ENCODE results near the gene FREY1. TPM values are rescaled to one million over a fixed set of nuclear protein-coding genes. Genes with fewer than 3 reads are reported as not detected.

The FREY1 gene
- polyA plus RNA-seq, 3 donors, result 0.37 TPM; not detected in 2

GRCh38 chr11:45877845-45878244, 29.2 kb downstream of the FREY1 start:
- Histone ChIP-seq H3K4me1 (ENCODE audit: control insufficient read depth in 1 of 2, insufficient read depth in 2 of 2, low read length in 2 of 2) (no peaks in the 10 kb centered on the region), H3K4me3 (replicated peaks in 1 of 3; ENCODE audit: low read depth in 2 of 3, low read length in 3 of 3) (no peak overlapping the region), H2AFZ (ENCODE audit: insufficient read depth, low read depth, low read length, poor library complexity, severe bottlenecking) (no peak overlapping the region), H3K36me3 (replicated peaks in 1 of 2; ENCODE audit: control insufficient read depth in 1 of 2, insufficient read depth in 2 of 2, low read length in 2 of 2) (peaks cover 71 to 90% of the 10 kb centered on the region in 2 donors), H3K9ac (ENCODE audit: insufficient read depth, low read length, poor library complexity, severe bottlenecking) (no peak overlapping the region), H3K4me2 (replicated peaks; ENCODE audit: extremely low read depth, low read length, poor library complexity, severe bottlenecking) (no peak overlapping the region), H3K79me2 (ENCODE audit: insufficient read depth, low read length) (no peaks in the 10 kb centered on the region), H3K9me3 (replicated peaks in 1 of 2; ENCODE audit: control insufficient read depth in 1 of 2, insufficient read depth in 1 of 2, low read length in 2 of 2) (no peaks in the 10 kb centered on the region), H4K20me1 (ENCODE audit: insufficient read depth, low read length) (no peaks in the 10 kb centered on the region), H3K27ac (ENCODE audit: low read depth in 1 of 2, low read length in 2 of 2) (no peak overlapping the region), H3K27me3 (ENCODE audit: control insufficient read depth in 2 of 2, insufficient read depth in 2 of 2, low read length in 2 of 2) (no peaks in the 10 kb centered on the region)
- Mint-ChIP-seq H3K27ac (no peak overlapping the region), H3K4me3 (no peak overlapping the region), H3K9me3 (no peaks in the 10 kb centered on the region), H3K4me1 (no peaks in the 10 kb centered on the region), H3K27me3 (ENCODE audit: low read depth in 3 of 3) (no peaks in the 10 kb centered on the region), H3K36me3 (peaks cover 78 to 86% of the 10 kb centered on the region in 2 donors)
- no peak for TF ChIP-seq CTCF (IDR thresholded peaks at IDR 0.05)
- intact Hi-C loops (cut with micrococcal nuclease), result no loop called here
- 100% methylated on average over 3 of the region's 3 CpGs for WGBS (ENCODE audit: insufficient coverage)
- DNase-seq, result no peak

GRCh38 chr11:45877221-45877620, 29.9 kb downstream of the FREY1 start:
- H2AFZ ChIP-seq (ENCODE audit: insufficient read depth, low read depth, low read length, poor library complexity, severe bottlenecking), result no peak overlapping the region
- H3K4me3 ChIP-seq (replicated peaks in 1 of 3; ENCODE audit: low read depth in 2 of 3, low read length in 3 of 3), result no peak overlapping the region
- no peak for TF ChIP-seq CTCF (IDR thresholded peaks at IDR 0.05)
- no peak overlapping the region for H3K9ac ChIP-seq (ENCODE audit: insufficient read depth, low read length, poor library complexity, severe bottlenecking)
- no peak overlapping the region for H3K4me2 ChIP-seq (replicated peaks; ENCODE audit: extremely low read depth, low read length, poor library complexity, severe bottlenecking)
- peak overlapping the region in 1 of 7 donors; percentile 6 for H3K27ac Mint-ChIP-seq
- no peaks in the 10 kb centered on the region for H3K9me3 Mint-ChIP-seq
- H3K27me3 ChIP-seq (ENCODE audit: control insufficient read depth in 2 of 2, insufficient read depth in 2 of 2, low read length in 2 of 2), result no peaks in the 10 kb centered on the region
- intact Hi-C loops (cut with micrococcal nuclease), result no loop called here
- no peaks in the 10 kb centered on the region for H3K27me3 Mint-ChIP-seq (ENCODE audit: low read depth in 3 of 3)
- no peaks in the 10 kb centered on the region for H3K4me1 Mint-ChIP-seq
- no peaks in the 10 kb centered on the region for H3K4me1 ChIP-seq (ENCODE audit: control insufficient read depth in 1 of 2, insufficient read depth in 2 of 2, low read length in 2 of 2)
- no peak for DNase-seq
- no peak overlapping the region for H3K4me3 Mint-ChIP-seq
- H3K36me3 Mint-ChIP-seq, result peaks cover 78 to 85% of the 10 kb centered on the region in 2 donors
- H4K20me1 ChIP-seq (ENCODE audit: insufficient read depth, low read length), result no peaks in the 10 kb centered on the region
- no peak overlapping the region for H3K27ac ChIP-seq (ENCODE audit: low read depth in 1 of 2, low read length in 2 of 2)
- 98% methylated on average over 4 of the region's 8 CpGs for WGBS (ENCODE audit: insufficient coverage)
- peaks cover 72 to 93% of the 10 kb centered on the region in 2 donors for H3K36me3 ChIP-seq (replicated peaks in 1 of 2; ENCODE audit: control insufficient read depth in 1 of 2, insufficient read depth in 2 of 2, low read length in 2 of 2)
- H3K9me3 ChIP-seq (replicated peaks in 1 of 2; ENCODE audit: control insufficient read depth in 1 of 2, insufficient read depth in 1 of 2, low read length in 2 of 2), result no peaks in the 10 kb centered on the region
- H3K79me2 ChIP-seq (ENCODE audit: insufficient read depth, low read length), result no peaks in the 10 kb centered on the region
